Cardiac muscle cell (in vitro differentiated cells and primary cell): ENCODE measurements around the gene ZSCAN1. TPM values are rescaled to one million over a fixed set of nuclear protein-coding genes. Genes with fewer than 3 reads are reported as not detected.

Source experiments
- DNase-seq, 2 donors: peaks; one replicate each; pipeline versions ENCODE4 v3.0.0 to v3.0.0-alpha.2; 2010 to 2017; ENCODE audit warnings: low read depth in 1 of 2, low spot score in 1 of 2
- H3K27ac ChIP-seq: fragments of 200-600 bp; sonication (generic); 2 replicates; pipeline ENCODE4 v1.5.1; 2016
- H3K27me3 ChIP-seq: fragments of 200-600 bp; sonication (generic); 2 replicates; pipeline ENCODE4 v1.6.0; 2016; ENCODE audit warnings: control low read depth
- H3K36me3 ChIP-seq: fragments of 200-600 bp; sonication (generic); 2 replicates; pipeline ENCODE4 v1.5.1; 2016; ENCODE audit warnings: control low read depth
- H3K4me1 ChIP-seq: fragments of 200-600 bp; sonication (generic); 2 replicates; pipeline ENCODE4 v1.8.1; 2017; ENCODE audit warnings: low read depth, mild to moderate bottlenecking, mixed run types
- H3K4me3 ChIP-seq: fragments of 200-600 bp; sonication (generic); 2 replicates; pipeline ENCODE4 v1.5.1; 2016; ENCODE audit warnings: mild to moderate bottlenecking
- H3K9me3 ChIP-seq: fragments of 200-600 bp; sonication (generic); 2 replicates; pipeline ENCODE4 v1.5.1; 2017; ENCODE audit warnings: low read depth, mild to moderate bottlenecking, control low read depth
- polyA plus RNA-seq: library from polyadenylated mRNA; unstranded; fragments of >200 nt; fragmentation: Nextera tagmentation; extraction: Ambion mirVana; gene quantifications from 2 replicates; pipeline ENCODE4 v1.2.1, GENCODE V29; 2016
- total RNA-seq: library from RNA; depleted of rRNA; stranded (reverse); fragments of >200 nt; gene quantifications from 2 replicates; pipeline ENCODE4 v1.2.3, GENCODE V29; 2016
- TF ChIP-seq, protein P1 (sequence below): IDR thresholded peaks from 2 replicates; pipeline ENCODE4 v1.5.1; 2012; ENCODE audit warnings: low read depth, mild to moderate bottlenecking, low read length

ZSCAN1 gene
- total and polyA plus RNA-seq, 2 experiments from 2014 or later: 24.6 to 31.9 TPM

DNA sequence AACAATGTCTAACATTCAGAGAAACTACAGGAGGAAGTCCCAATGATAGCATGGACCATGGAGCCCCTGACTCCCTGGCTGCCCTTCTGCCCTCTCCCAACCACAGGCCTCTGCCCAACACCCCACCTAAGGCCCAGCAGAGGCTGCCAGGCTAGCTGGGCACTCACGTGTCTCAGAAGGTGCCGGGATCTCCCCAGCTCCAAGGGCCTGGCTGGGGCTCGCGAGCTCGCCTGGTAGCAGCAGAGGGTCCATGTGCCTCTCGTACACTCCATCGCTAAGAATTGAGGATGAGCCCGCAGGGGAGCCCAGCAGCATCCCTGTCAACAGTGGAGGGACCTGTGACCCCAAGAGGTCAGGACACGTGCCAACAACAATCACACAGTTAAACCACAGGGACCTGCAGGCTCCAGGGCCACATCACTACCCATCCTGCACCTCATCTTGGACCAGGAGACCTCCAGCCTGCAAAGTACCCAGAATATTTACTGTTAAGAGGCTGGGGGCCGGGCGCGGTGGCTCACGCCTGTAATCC is 54.8 kb downstream of the ZSCAN1 start:
- Histone ChIP-seq H3K27me3 (no peaks in the 10 kb centered on the region), H3K4me3 (no peak overlapping the region), H3K9me3 (no peaks in the 10 kb centered on the region), H3K27ac (no peak overlapping the region), H3K4me1 (no peaks in the 10 kb centered on the region), H3K36me3 (peaks cover 9% of the 10 kb centered on the region)
- DNase-seq: no peak
- TF ChIP-seq, protein P1, sequence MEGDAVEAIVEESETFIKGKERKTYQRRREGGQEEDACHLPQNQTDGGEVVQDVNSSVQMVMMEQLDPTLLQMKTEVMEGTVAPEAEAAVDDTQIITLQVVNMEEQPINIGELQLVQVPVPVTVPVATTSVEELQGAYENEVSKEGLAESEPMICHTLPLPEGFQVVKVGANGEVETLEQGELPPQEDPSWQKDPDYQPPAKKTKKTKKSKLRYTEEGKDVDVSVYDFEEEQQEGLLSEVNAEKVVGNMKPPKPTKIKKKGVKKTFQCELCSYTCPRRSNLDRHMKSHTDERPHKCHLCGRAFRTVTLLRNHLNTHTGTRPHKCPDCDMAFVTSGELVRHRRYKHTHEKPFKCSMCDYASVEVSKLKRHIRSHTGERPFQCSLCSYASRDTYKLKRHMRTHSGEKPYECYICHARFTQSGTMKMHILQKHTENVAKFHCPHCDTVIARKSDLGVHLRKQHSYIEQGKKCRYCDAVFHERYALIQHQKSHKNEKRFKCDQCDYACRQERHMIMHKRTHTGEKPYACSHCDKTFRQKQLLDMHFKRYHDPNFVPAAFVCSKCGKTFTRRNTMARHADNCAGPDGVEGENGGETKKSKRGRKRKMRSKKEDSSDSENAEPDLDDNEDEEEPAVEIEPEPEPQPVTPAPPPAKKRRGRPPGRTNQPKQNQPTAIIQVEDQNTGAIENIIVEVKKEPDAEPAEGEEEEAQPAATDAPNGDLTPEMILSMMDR: no peak

DNA sequence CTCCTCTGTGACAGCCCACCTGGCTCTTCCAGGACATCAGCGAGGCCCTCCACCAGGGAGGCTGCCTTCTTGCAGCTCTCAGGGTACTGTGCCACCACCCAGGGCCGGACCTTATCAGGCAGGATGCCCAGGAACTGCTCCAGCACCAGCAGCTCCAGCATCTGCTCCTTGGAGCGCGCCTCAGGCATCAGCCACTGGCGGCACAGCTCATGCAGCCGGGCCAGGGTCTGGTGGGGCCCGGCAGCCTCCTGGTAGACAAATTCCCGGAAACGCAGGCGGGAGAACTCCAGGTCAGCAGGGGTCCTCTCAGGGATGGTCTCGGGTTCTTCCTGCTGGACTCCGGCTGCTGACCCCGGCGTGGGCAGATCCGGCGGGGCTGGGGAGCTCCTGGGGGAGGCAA is 56.0 kb downstream of the ZSCAN1 start:
- Histone ChIP-seq H3K4me3 (no peak overlapping the region), H3K27ac (no peak overlapping the region), H3K4me1 (no peaks in the 10 kb centered on the region), H3K9me3 (no peaks in the 10 kb centered on the region), H3K27me3 (no peaks in the 10 kb centered on the region), H3K36me3 (peaks cover 2% of the 10 kb centered on the region)
- no peak for DNase-seq
- TF ChIP-seq, protein P1: no peak

DNA sequence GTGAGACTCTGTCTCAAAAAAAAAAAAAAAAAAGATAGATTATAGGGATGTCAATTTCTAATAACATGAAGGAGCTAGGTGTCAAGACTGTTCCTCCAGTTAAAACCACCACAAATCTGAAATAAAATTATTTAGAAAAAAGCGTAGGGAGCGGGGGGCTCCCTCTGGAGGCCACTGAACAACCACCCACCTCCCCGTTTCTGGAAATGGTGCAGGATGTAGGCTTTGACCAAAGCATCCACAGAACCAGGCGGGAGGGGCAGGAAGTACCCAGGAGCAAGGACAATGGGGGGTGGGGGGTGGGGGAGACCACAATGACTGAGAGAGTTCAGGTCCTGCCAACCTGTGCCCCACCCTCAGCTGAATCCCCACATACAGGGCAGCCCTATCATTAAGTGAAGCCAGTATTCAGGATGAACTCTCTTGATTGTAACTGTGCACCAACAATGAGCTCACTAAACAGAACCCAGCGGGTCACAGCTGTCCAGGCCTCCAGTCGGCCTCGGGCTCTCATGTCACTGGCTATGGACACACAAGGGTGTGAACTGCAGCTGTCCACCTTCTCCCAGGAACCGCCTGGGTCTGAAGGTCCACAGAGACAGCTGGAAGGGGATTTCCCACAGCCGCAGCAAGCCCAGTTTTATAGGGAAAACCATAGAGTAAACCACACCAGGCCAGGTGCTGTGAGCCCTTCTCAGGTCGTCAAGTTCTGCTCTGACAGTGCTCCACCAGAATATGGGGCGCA is 57.6 kb downstream of the ZSCAN1 start:
- Histone ChIP-seq H3K27ac (no peak overlapping the region), H3K36me3 (peaks cover 2% of the 10 kb centered on the region), H3K4me3 (no peak overlapping the region), H3K4me1 (no peaks in the 10 kb centered on the region), H3K9me3 (no peaks in the 10 kb centered on the region), H3K27me3 (no peaks in the 10 kb centered on the region)
- DNase-seq: no peak
- TF ChIP-seq, protein P1: no peak

DNA sequence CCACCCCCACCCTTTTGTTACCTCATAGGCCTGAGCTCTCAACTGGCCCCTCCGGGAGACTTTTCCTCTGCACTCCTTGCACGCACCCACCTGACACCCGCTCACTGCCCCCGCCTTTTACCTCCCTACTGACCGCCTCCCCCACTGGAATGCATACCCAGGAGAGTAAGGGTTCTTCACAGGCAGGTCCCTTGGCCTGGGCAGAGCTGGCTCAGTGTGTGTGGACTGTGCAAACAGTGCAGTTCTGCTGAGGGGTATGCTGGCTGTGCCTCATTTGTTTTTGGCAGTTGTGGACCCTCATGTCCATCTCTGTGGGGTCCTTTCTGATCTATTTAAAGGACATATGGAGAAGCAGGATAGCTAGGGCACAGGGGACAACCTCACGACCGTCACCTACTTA is 59.2 kb downstream of the ZSCAN1 start:
- no peak for DNase-seq
- TF ChIP-seq, protein P1: no peak
- Histone ChIP-seq H3K27ac (no peak overlapping the region), H3K36me3 (peaks cover 2% of the 10 kb centered on the region), H3K27me3 (no peaks in the 10 kb centered on the region), H3K4me1 (no peaks in the 10 kb centered on the region), H3K9me3 (no peaks in the 10 kb centered on the region), H3K4me3 (no peak overlapping the region)

DNA sequence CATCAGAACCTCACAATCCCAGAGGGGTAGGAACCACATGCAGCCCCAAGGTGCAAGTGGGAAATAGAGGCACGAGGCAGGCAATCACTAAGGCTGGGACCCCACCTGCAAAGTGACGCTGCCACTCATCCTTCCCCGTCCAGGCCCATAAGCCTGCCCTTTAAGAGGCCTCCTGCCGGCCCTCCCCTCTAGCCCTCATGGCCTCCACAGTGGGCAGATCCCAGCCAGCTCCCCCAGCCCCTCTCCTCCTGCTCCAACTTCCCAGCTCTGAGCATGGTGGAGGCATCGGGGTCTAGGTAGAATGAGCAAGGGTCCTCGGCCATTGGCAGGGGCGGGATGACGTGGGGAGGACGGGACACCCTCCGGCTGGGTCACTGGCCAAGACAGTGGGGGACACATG is 61.5 kb downstream of the ZSCAN1 start:
- H3K9me3 ChIP-seq: no peaks in the 10 kb centered on the region
- H3K4me1 ChIP-seq: no peaks in the 10 kb centered on the region
- TF ChIP-seq, protein P1: no peak
- no peaks in the 10 kb centered on the region for H3K36me3 ChIP-seq
- no peaks in the 10 kb centered on the region for H3K27me3 ChIP-seq
- no peak overlapping the region for H3K4me3 ChIP-seq
- H3K27ac ChIP-seq: no peak overlapping the region
- DNase-seq: no peak
